Brain microvascular endothelial cell (primary cell): ENCODE results near the gene CCR6.
A peak's percentile ranks its signal among the peaks of the same experiment; 100 is the strongest.

Source experiments
- DNase-seq: peaks from one replicate; pipeline ENCODE4 v3.0.0-alpha.2; 2020
- H3K27ac ChIP-seq: fragments of 250-450 bp; sonication (Bioruptor Pico); 2 replicates; pipeline ENCODE4 v1.5.1; 2020; ENCODE audit warnings: mild to moderate bottlenecking, moderate library complexity
- H3K27me3 ChIP-seq: fragments of 250-450 bp; sonication (Bioruptor Pico); replicated peaks from 2 replicates; pipeline ENCODE4 v1.5.1; 2020; ENCODE audit warnings: mild to moderate bottlenecking
- H3K36me3 ChIP-seq: fragments of 250-450 bp; sonication (Bioruptor Pico); replicated peaks from 2 replicates; pipeline ENCODE4 v1.5.1; 2020; ENCODE audit warnings: mild to moderate bottlenecking
- H3K4me3 ChIP-seq: 2 replicates; pipeline ENCODE4 v1.5.1; 2011; ENCODE audit warnings: low read depth, mild to moderate bottlenecking, control low read depth, low read length, moderate library complexity
- CTCF ChIP-seq: IDR thresholded peaks from 2 replicates; pipeline ENCODE4 v1.5.1; 2011; ENCODE audit warnings: low read depth, mild to moderate bottlenecking, moderate library complexity, low read length, control low read depth, inconsistent platforms; ENCODE audit errors: missing control alignments
- in situ Hi-C: cut with HindIII; loops from 2 replicates; pipeline ENCODE4 v1.10.0; 2017; ENCODE audit warnings: low sequenced_read_pairs, low pct_ligation_motif_present

CCR6 gene

DNA sequence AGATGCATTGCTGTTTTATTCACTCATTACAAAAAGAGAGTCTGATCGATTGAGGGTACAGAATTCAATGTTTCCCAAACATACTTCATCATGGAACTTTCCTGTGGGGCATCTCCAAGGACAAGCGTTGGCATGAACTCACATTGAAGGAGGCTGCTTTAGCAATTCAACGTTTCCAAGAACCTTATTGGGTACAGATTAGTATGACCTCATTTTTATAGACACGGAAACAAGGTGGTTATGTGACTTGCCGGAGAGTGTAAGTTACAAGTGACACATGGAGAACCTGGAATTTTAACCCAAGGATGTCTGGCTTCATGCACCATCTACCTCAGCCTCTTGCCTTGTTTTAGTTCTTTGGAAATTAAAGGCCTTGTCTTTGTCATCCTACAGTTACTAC, 26.1 kb downstream of the CCR6 start:
- no peak for TF ChIP-seq CTCF
- no peaks in the 10 kb centered on the region for H3K36me3 ChIP-seq
- in situ Hi-C loops = no loop called here
- DNase-seq = no peak
- no peak overlapping the region for H3K27ac ChIP-seq
- no peak overlapping the region for H3K4me3 ChIP-seq
- H3K27me3 ChIP-seq = no peaks in the 10 kb centered on the region

DNA sequence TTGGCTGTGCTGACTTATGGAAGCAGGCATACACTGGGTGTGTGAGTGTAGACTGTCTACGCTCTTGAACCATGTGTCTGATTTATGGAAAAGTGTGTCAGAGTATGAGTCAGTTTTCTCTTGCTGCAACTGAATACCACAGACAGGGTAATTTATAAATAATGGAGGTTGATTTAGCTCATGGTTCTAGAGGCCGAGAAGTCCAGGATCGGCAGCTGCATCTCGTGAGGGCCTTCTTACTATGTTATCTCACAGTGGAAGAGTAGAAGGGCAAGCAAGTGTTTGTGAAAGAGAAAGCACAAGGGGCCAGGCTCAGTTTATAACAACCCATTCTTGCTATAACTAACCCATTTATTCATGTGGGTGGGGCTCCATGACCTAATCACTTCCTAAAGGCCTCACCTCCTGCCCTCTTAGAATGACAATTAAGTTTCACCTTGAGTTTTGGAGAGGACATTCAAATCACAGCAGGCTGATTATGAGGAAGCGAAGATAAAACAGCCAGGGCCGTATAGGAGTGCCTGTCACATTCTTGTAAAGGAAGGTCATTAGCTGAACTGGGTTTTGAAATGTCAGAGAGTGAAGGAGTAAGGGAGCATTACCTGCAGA, 28.1 kb downstream of the CCR6 start:
- Histone ChIP-seq H3K27ac (no peak overlapping the region), H3K36me3 (no peaks in the 10 kb centered on the region), H3K4me3 (no peak overlapping the region), H3K27me3 (no peaks in the 10 kb centered on the region)
- in situ Hi-C loops = no loop called here
- no peak for TF ChIP-seq CTCF
- DNase-seq = no peak

DNA sequence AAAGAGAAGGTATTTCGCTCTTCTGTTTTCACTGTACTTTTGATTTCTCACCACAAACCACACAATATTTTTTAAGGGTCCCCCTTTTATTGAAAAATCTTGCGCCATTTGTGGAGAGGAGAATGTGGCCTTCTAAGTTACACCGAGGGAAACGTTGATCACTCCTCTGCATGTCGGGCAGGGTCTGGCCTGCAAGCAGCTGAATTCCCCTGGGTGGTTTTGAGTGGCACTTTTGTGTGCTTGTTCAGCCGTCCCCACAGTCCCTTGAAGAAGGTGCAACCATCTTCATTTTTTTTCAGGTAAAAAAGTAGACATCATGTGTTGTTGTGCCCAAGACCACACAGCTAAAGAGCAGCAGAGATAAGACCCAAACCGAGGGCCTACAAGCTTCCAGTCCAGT, 28.8 kb downstream of the CCR6 start:
- no peaks in the 10 kb centered on the region for H3K27me3 ChIP-seq
- no peak overlapping the region for H3K27ac ChIP-seq
- TF ChIP-seq CTCF = no peak
- no peaks in the 10 kb centered on the region for H3K36me3 ChIP-seq
- DNase-seq = no peak
- in situ Hi-C loops = no loop called here
- H3K4me3 ChIP-seq = no peak overlapping the region

- TF ChIP-seq CTCF = no peak
Observed at GRCh38 chr6:167152862-167153261, 30.0 kb downstream of the CCR6 start.

GRCh38 chr6:167153521-167153959, 30.6 kb downstream of the CCR6 start:
- H3K4me3 ChIP-seq = peak overlapping the region; percentile 22
- in situ Hi-C loops = no loop called here
- H3K27ac ChIP-seq = no peak overlapping the region
- no peaks in the 10 kb centered on the region for H3K27me3 ChIP-seq
- no peak for TF ChIP-seq CTCF
- DNase-seq = peak; percentile 12
- no peaks in the 10 kb centered on the region for H3K36me3 ChIP-seq

More at GRCh38 chr6:167152862-167153261, 30.0 kb downstream of the CCR6 start:
- no peaks in the 10 kb centered on the region for H3K27me3 ChIP-seq
- H3K4me3 ChIP-seq = no peak overlapping the region
- no peaks in the 10 kb centered on the region for H3K36me3 ChIP-seq
- no peak for DNase-seq
- no peak overlapping the region for H3K27ac ChIP-seq
- in situ Hi-C loops = no loop called here

- no peaks in the 10 kb centered on the region for H3K27me3 ChIP-seq
Observed at GRCh38 chr6:167154291-167154690, 31.4 kb downstream of the CCR6 start.

More at GRCh38 chr6:167154291-167154690, 31.4 kb downstream of the CCR6 start:
- no peak for TF ChIP-seq CTCF
- no peak overlapping the region for H3K27ac ChIP-seq
- DNase-seq = no peak
- H3K4me3 ChIP-seq = no peak overlapping the region
- no peaks in the 10 kb centered on the region for H3K36me3 ChIP-seq
- in situ Hi-C loops = no loop called here
